Activated T-cell treated with anti-CD3 and anti-CD28 coated beads, Interleukin-2, amount 50 U/mL, for 24 hours (primary cell): ENCODE data around the gene PRAC1.

ENCODE experiments used
- DNase-seq: peaks from one replicate; pipeline ENCODE4 v3.0.0-alpha.2; 2020
- H3K27ac Mint-ChIP-seq: 2 replicates; pipeline ENCODE4 v1.8.0; 2020; ENCODE audit warnings: mild to moderate bottlenecking, mixed read lengths
- H3K27me3 Mint-ChIP-seq: 2 replicates; pipeline ENCODE4 v1.8.0; 2020; ENCODE audit warnings: mixed read lengths
- H3K36me3 Mint-ChIP-seq: 2 replicates; pipeline ENCODE4 v1.8.0; 2020; ENCODE audit warnings: low read depth, mixed read lengths
- H3K4me1 Mint-ChIP-seq: 2 replicates; pipeline ENCODE4 v1.8.0; 2020; ENCODE audit warnings: low read depth, mixed read lengths
- H3K4me3 Mint-ChIP-seq: 2 replicates; pipeline ENCODE4 v1.8.0; 2020; ENCODE audit warnings: mild to moderate bottlenecking, moderate library complexity, mixed read lengths
- H3K9me3 Mint-ChIP-seq: 2 replicates; pipeline ENCODE4 v1.8.0; 2020; ENCODE audit warnings: mixed read lengths

Gene PRAC1

GRCh38 chr17:48722201-48722907, at the start of gene PRAC1:
Gene PRAC1, minus strand, starts transcription at chr17:48722518. Its CDS starts 126 bp downstream, at chr17:48722392.
- DNase-seq: no peak
- no peak within 1 kb of the TSS for H3K27ac Mint-ChIP-seq
- H3K9me3 Mint-ChIP-seq: no peaks in the 10 kb centered on the region
- H3K4me3 Mint-ChIP-seq: peak within 1 kb of the TSS; percentile 23
- H3K36me3 Mint-ChIP-seq: no peaks in the 10 kb centered on the region
- H3K4me1 Mint-ChIP-seq: peaks cover 47% of the 10 kb centered on the region
- peaks cover 100% of the 10 kb centered on the region for H3K27me3 Mint-ChIP-seq

- H3K36me3 Mint-ChIP-seq: no peaks in the 10 kb centered on the region
- H3K27me3 Mint-ChIP-seq: peaks cover 44% of the 10 kb centered on the region
- no peaks in the 10 kb centered on the region for H3K4me1 Mint-ChIP-seq
- no peaks in the 10 kb centered on the region for H3K9me3 Mint-ChIP-seq
- no peak overlapping the region for H3K4me3 Mint-ChIP-seq
- no peak for DNase-seq
- H3K27ac Mint-ChIP-seq: no peak overlapping the region
Measured at GRCh38 chr17:48770954-48771353, 48.6 kb upstream of the PRAC1 start.

DNA sequence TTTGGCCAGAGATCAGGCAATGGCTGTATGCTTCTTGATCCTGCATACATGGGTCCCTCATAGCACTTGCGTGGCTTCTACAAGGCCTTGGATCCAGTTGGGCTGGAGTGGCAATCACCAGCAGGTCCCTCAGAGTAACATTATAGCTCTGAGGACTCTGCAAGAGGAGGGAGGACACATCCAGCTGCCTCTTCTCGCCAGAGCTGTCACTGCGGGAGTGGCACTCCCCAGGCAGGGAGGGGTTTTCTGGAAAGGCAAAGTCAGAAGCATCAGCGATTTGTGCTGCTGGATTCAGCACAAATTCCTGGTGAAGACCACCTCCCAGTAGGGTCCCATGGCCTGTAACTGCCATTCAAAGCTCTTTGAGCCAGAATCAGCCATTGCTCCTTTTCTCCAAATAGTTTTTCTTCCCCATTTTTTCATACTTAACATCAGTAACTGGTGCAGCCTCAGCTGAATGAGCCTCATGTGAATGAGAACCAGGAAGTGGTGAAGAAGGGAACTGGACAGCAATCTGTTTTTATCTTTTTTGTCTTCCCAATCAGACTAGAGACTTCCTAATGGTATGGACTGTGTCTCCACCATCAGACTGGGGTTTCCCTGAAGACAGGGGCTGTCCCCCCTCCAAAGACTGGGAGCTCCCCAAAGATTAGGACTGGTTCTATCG, 46.8 kb upstream of the PRAC1 start:
- Mint-ChIP-seq H3K4me1 (no peaks in the 10 kb centered on the region), H3K27me3 (peaks cover 54% of the 10 kb centered on the region), H3K27ac (no peak overlapping the region), H3K36me3 (no peaks in the 10 kb centered on the region), H3K4me3 (no peak overlapping the region), H3K9me3 (no peaks in the 10 kb centered on the region)
- no peak for DNase-seq

DNA sequence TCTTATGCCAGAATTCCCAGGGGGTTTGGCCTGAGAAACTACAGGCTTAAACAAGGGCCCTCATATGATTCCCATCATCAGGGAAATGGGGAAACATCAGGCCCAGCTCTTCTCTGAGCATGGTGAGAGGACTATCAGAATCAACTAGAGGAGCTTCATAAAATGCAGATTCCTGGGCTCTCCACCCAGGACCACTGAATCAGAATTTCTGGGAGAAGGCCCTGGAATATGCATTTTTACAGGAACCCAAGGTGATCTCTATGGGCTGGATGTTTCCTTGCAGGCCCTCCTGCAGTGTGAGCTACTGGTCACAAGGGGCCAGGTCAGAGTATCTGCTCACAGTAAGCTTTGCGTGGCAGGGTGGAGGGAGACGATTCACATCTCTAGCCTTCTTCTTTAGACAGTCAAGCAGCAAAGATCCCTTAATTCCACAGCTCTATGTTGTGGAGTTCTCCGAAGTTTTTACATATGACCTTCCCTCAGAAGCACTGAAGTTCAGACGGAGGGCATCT, 45.0 kb upstream of the PRAC1 start:
- Mint-ChIP-seq H3K9me3 (no peaks in the 10 kb centered on the region), H3K36me3 (no peaks in the 10 kb centered on the region), H3K4me1 (no peaks in the 10 kb centered on the region), H3K4me3 (no peak overlapping the region), H3K27ac (no peak overlapping the region), H3K27me3 (peaks cover 71% of the 10 kb centered on the region)
- no peak for DNase-seq

DNA sequence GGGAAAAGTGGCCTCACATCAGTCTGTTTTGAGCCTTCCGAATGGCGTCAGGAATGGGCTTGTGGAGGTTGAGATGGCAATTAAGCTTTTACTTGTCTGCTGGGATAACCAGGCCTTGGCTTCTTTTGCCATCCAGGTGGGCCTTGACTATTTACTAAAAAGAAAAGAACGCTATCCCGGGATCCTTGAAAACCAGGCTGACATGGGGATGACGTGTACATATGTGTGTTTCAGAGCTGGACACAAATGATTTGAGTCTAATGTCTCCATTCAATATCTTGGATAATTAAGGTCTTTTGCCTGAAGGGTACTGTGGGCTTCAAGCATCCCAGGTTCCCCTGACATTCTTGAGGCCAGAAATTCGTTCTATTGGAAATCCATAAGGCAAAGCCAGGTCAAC, 38.8 kb upstream of the PRAC1 start:
- no peaks in the 10 kb centered on the region for H3K9me3 Mint-ChIP-seq
- peaks cover 86% of the 10 kb centered on the region for H3K27me3 Mint-ChIP-seq
- H3K27ac Mint-ChIP-seq: no peak overlapping the region
- H3K36me3 Mint-ChIP-seq: no peaks in the 10 kb centered on the region
- H3K4me3 Mint-ChIP-seq: no peak overlapping the region
- DNase-seq: no peak
- H3K4me1 Mint-ChIP-seq: no peaks in the 10 kb centered on the region

DNA sequence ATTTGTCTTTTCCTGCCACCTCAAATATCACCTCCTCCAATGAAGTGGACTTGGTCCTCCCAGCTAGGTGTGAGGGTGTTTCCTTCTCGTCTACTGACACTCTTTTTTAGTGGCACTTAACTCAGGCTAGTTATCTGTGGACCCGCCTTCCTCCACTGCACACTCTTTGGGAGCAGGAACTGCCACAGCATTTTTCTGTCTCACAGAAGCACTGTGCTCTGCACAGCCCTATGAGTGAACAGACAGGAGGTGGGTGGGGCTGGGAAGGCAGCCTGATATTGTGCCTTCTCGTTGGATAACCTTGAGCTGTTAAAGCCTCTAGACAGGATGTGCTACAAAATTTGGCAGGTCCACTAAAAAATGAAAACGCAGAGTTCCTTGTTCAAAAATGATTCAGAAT, 38.1 kb upstream of the PRAC1 start:
- no peaks in the 10 kb centered on the region for H3K9me3 Mint-ChIP-seq
- no peak for DNase-seq
- no peaks in the 10 kb centered on the region for H3K36me3 Mint-ChIP-seq
- H3K4me1 Mint-ChIP-seq: no peaks in the 10 kb centered on the region
- H3K4me3 Mint-ChIP-seq: no peak overlapping the region
- no peak overlapping the region for H3K27ac Mint-ChIP-seq
- peaks cover 86% of the 10 kb centered on the region for H3K27me3 Mint-ChIP-seq

- peaks cover 2% of the 10 kb centered on the region for H3K4me1 Mint-ChIP-seq
- no peak overlapping the region for H3K4me3 Mint-ChIP-seq
- DNase-seq: no peak
- H3K27ac Mint-ChIP-seq: no peak overlapping the region
- peaks cover 89% of the 10 kb centered on the region for H3K27me3 Mint-ChIP-seq
- no peaks in the 10 kb centered on the region for H3K9me3 Mint-ChIP-seq
- no peaks in the 10 kb centered on the region for H3K36me3 Mint-ChIP-seq
Measured at GRCh38 chr17:48759288-48759687, 37.0 kb upstream of the PRAC1 start.

- Mint-ChIP-seq H3K4me1 (peaks cover 9% of the 10 kb centered on the region), H3K4me3 (no peak overlapping the region), H3K27ac (no peak overlapping the region), H3K27me3 (peaks cover 90% of the 10 kb centered on the region), H3K9me3 (no peaks in the 10 kb centered on the region), H3K36me3 (no peaks in the 10 kb centered on the region)
- no peak for DNase-seq
Measured at GRCh38 chr17:48757524-48757961, 35.2 kb upstream of the PRAC1 start.

- Mint-ChIP-seq H3K4me3 (no peak overlapping the region), H3K27me3 (peaks cover 90% of the 10 kb centered on the region), H3K9me3 (no peaks in the 10 kb centered on the region), H3K27ac (no peak overlapping the region), H3K36me3 (no peaks in the 10 kb centered on the region), H3K4me1 (peaks cover 11% of the 10 kb centered on the region)
- no peak for DNase-seq
Measured at GRCh38 chr17:48756830-48757251, 34.5 kb upstream of the PRAC1 start.

- no peaks in the 10 kb centered on the region for H3K9me3 Mint-ChIP-seq
- no peaks in the 10 kb centered on the region for H3K36me3 Mint-ChIP-seq
- no peak overlapping the region for H3K4me3 Mint-ChIP-seq
- H3K4me1 Mint-ChIP-seq: peaks cover 11% of the 10 kb centered on the region
- H3K27me3 Mint-ChIP-seq: peaks cover 92% of the 10 kb centered on the region
- no peak overlapping the region for H3K27ac Mint-ChIP-seq
- DNase-seq: no peak
Measured at GRCh38 chr17:48755356-48755755, 33.0 kb upstream of the PRAC1 start.

GRCh38 chr17:48754500-48755261, 32.4 kb upstream of the PRAC1 start:
- no peak overlapping the region for H3K4me3 Mint-ChIP-seq
- H3K4me1 Mint-ChIP-seq: peaks cover 11% of the 10 kb centered on the region
- H3K27ac Mint-ChIP-seq: no peak overlapping the region

GRCh38 chr17:48753794-48754499, 31.6 kb upstream of the PRAC1 start:
- Mint-ChIP-seq H3K4me3 (no peak overlapping the region), H3K27me3 (peaks cover 94% of the 10 kb centered on the region), H3K4me1 (peaks cover 11% of the 10 kb centered on the region), H3K9me3 (no peaks in the 10 kb centered on the region), H3K27ac (no peak overlapping the region), H3K36me3 (no peaks in the 10 kb centered on the region)
- DNase-seq: no peak

More at GRCh38 chr17:48754500-48755261, 32.4 kb upstream of the PRAC1 start:
- no peaks in the 10 kb centered on the region for H3K36me3 Mint-ChIP-seq
- DNase-seq: no peak
- H3K27me3 Mint-ChIP-seq: peaks cover 94% of the 10 kb centered on the region
- no peaks in the 10 kb centered on the region for H3K9me3 Mint-ChIP-seq

GRCh38 chr17:48752399-48753288, 30.3 kb upstream of the PRAC1 start:
- no peaks in the 10 kb centered on the region for H3K9me3 Mint-ChIP-seq
- peaks cover 11% of the 10 kb centered on the region for H3K4me1 Mint-ChIP-seq
- H3K4me3 Mint-ChIP-seq: no peak overlapping the region
- no peak for DNase-seq
- no peak overlapping the region for H3K27ac Mint-ChIP-seq
- no peaks in the 10 kb centered on the region for H3K36me3 Mint-ChIP-seq
- H3K27me3 Mint-ChIP-seq: peaks cover 93% of the 10 kb centered on the region
